PC-3 (cell line): ENCODE results near the gene ZNF862. TPM values are rescaled to one million over a fixed set of nuclear protein-coding genes. Genes with fewer than 3 reads are reported as not detected.

ENCODE experiments used
- ATAC-seq: fragments of 200-7000 bp; cut with Tn5 transposase; 2 replicates; pipeline ENCODE4 v1.9.1; 2020; ENCODE audit warnings: mild to moderate bottlenecking, moderate library complexity
- BruUV-seq: library from RNA; stranded (reverse); fragments of 400-500 nt; replicated peaks from 2 replicates; lab custom pipeline; 2021; lab: Mats Ljungman, UMichigan
- CTCF ChIA-PET: fragments of 300-600 bp; sonication (Branson Sonifier 250); formaldehyde crosslinking; loops from one replicate; lab custom pipeline; 2022; ENCODE audit warnings: antibody characterized with exemption; lab: Charles Lee
- POLR2A ChIA-PET: fragments of 300-600 bp; sonication (Branson Sonifier 250); formaldehyde crosslinking; loops from one replicate; lab custom pipeline; 2022; ENCODE audit warnings: antibody characterized with exemption; ENCODE audit not compliant: unreplicated experiment; lab: Charles Lee
- DNase-seq: peaks from one replicate; pipeline ENCODE4 v3.0.0-alpha.2; 2015
- H2AFZ ChIP-seq: fragments of 300-600 bp; sonication (generic); 2 replicates; pipeline ENCODE4 v1.6.0; 2016; ENCODE audit warnings: antibody characterized with exemption, low read length
- H3F3A ChIP-seq: fragments of 300-600 bp; sonication (generic); one replicate; pipeline ENCODE4 v1.6.0; 2017; ENCODE audit warnings: antibody characterized with exemption, low read length, control low read depth, mild to moderate bottlenecking; ENCODE audit not compliant: unreplicated experiment
- H3K27ac ChIP-seq: fragments of 300-600 bp; sonication (generic); 2 replicates; pipeline ENCODE4 v1.5.1; 2016; ENCODE audit warnings: mild to moderate bottlenecking, low read length
- H3K27me3 ChIP-seq: fragments of 300-600 bp; sonication (generic); 2 replicates; pipeline ENCODE4 v1.6.1; 2016; ENCODE audit warnings: low read length, mixed read lengths
- H3K36me3 ChIP-seq: fragments of 300-600 bp; sonication (generic); 2 replicates; pipeline ENCODE4 v1.6.1; 2016; ENCODE audit warnings: low read depth, mixed run types, low read length, mixed read lengths
- H3K4me1 ChIP-seq: fragments of 300-600 bp; sonication (generic); 2 replicates; pipeline ENCODE4 v1.5.1; 2016; ENCODE audit warnings: low read length; ENCODE audit not compliant: insufficient read depth
- H3K4me2 ChIP-seq: fragments of 300-600 bp; sonication (generic); 2 replicates; pipeline ENCODE4 v1.6.0; 2016; ENCODE audit warnings: low read length
- H3K4me3 ChIP-seq: fragments of 300-600 bp; sonication (generic); 2 replicates; pipeline ENCODE4 v1.5.1; 2016; ENCODE audit warnings: mild to moderate bottlenecking, low read length, mixed read lengths
- H3K79me2 ChIP-seq: fragments of 300-600 bp; sonication (generic); 2 replicates; pipeline ENCODE4 v1.6.1; 2017; ENCODE audit warnings: low read length, mixed read lengths
- H3K9ac ChIP-seq: fragments of 300-600 bp; sonication (generic); 2 replicates; pipeline ENCODE4 v1.6.0; 2016; ENCODE audit warnings: mild to moderate bottlenecking, low read length
- H3K9me2 ChIP-seq: fragments of 300-600 bp; sonication (generic); replicated peaks from 2 replicates; pipeline ENCODE4 v1.6.1; 2016; ENCODE audit warnings: mixed run types, low read length, mixed read lengths
- H3K9me3 ChIP-seq: fragments of 300-600 bp; sonication (generic); 2 replicates; pipeline ENCODE4 v1.6.1; 2016; ENCODE audit warnings: low read length, mixed read lengths
- H4K20me1 ChIP-seq: fragments of 300-600 bp; sonication (generic); 2 replicates; pipeline ENCODE4 v1.6.1; 2016; ENCODE audit warnings: low read length, mixed read lengths
- CTCF ChIP-seq: fragments of 300-600 bp; sonication (generic); conservative IDR thresholded peaks from 2 replicates; pipeline ENCODE4 v1.5.1; 2017; ENCODE audit warnings: antibody characterized with exemption, low read depth, mild to moderate bottlenecking, low read length
- EZH2 ChIP-seq: fragments of 300-600 bp; sonication (generic); IDR thresholded peaks from one replicate; pipeline ENCODE4 v1.6.1; 2017; ENCODE audit warnings: antibody characterized with exemption, mild to moderate bottlenecking, low read length; ENCODE audit not compliant: unreplicated experiment
- EZH2phosphoT487 ChIP-seq: fragments of 300-600 bp; sonication (generic); IDR thresholded peaks from 2 replicates; pipeline ENCODE4 v1.6.1; 2018; ENCODE audit warnings: mild to moderate bottlenecking, antibody characterized with exemption, low read length, borderline replicate concordance
- intact Hi-C: fragments of 100-400 bp; cut with micrococcal nuclease; formaldehyde crosslinking; loops from 2 replicates; pipeline ENCODE4 v1.9.0; 2023
- total RNA-seq: library from RNA; depleted of rRNA; stranded (reverse); fragments of >200 nt; gene quantifications from 2 replicates; pipeline ENCODE4 v1.2.3, GENCODE V29; 2014

The ZNF862 gene
- total RNA-seq, 1 experiment from 2014 or later: 3.0 TPM

- Histone ChIP-seq H3K27me3 (no peaks in the 10 kb centered on the region), H3K9ac (no peak overlapping the region), H3K4me2 (no peak overlapping the region)
Measured at GRCh38 chr7:149820622-149821190, 17.5 kb upstream of the ZNF862 start.

GRCh38 chr7:149821191-149822148 lies 16.7 kb upstream of the ZNF862 start:
- ChIA-PET POLR2A (interaction anchor here (0.5 kb wide), 1 partner anchor 658 kb away, joined by 3 read pairs; no protein-coding TSS in a partner anchor), CTCF (no interaction called here)
- DNase-seq (no peak), ATAC-seq (no peak)
- no peaks in the 10 kb centered on the region for H3K36me3 ChIP-seq
- no peak overlapping the region for H3K27ac ChIP-seq
- intact Hi-C loops: no loop called here
- no peaks in the 10 kb centered on the region for H3K9me2 ChIP-seq
- TF ChIP-seq CTCF (no peak), EZH2 (no peak), EZH2phosphoT487 (no peak)
- H3K27me3 ChIP-seq: no peaks in the 10 kb centered on the region
- no peak overlapping the region for H3K9ac ChIP-seq
- H2AFZ ChIP-seq: no peak overlapping the region
- no peak overlapping the region for H3K4me3 ChIP-seq
- no peaks in the 10 kb centered on the region for H3K79me2 ChIP-seq
- no peak overlapping the region for H3K4me2 ChIP-seq
- H3F3A ChIP-seq: no peaks in the 10 kb centered on the region
- no peaks in the 10 kb centered on the region for H3K9me3 ChIP-seq
- H4K20me1 ChIP-seq: no peaks in the 10 kb centered on the region
- H3K4me1 ChIP-seq: no peaks in the 10 kb centered on the region
- no TSS peak for BruUV-seq

More at GRCh38 chr7:149820622-149821190, 17.5 kb upstream of the ZNF862 start:
- POLR2A ChIA-PET: interaction anchor here (0.5 kb wide), 1 partner anchor 659 kb away, joined by 3 read pairs; no protein-coding TSS in a partner anchor
- no peaks in the 10 kb centered on the region for H3F3A ChIP-seq
- no peak overlapping the region for H2AFZ ChIP-seq
- CTCF ChIA-PET: no interaction called here
- no peaks in the 10 kb centered on the region for H3K4me1 ChIP-seq
- TF ChIP-seq CTCF (no peak), EZH2 (no peak), EZH2phosphoT487 (no peak)
- H3K36me3 ChIP-seq: no peaks in the 10 kb centered on the region
- H3K27ac ChIP-seq: no peak overlapping the region
- intact Hi-C loops: no loop called here
- no TSS peak for BruUV-seq
- H3K4me3 ChIP-seq: no peak overlapping the region
- no peaks in the 10 kb centered on the region for H3K9me3 ChIP-seq
- H3K79me2 ChIP-seq: no peaks in the 10 kb centered on the region
- ATAC-seq: no peak
- H4K20me1 ChIP-seq: no peaks in the 10 kb centered on the region
- no peak for DNase-seq
- H3K9me2 ChIP-seq: no peaks in the 10 kb centered on the region
